Parathyroid adenoma (tissue), 2 donors: ENCODE measurements around the gene PTGDS.

Experiments used
- H2AFZ ChIP-seq: fragments of 300-600 bp; sonication (generic); one replicate; pipeline ENCODE4 v1.7.0; 2017; ENCODE audit warnings: antibody characterized with exemption, mild to moderate bottlenecking
- H3K27ac ChIP-seq: fragments of 300-600 bp; sonication (generic); one replicate; pipeline ENCODE4 v1.7.0; 2017
- H3K27me3 ChIP-seq: fragments of 300-600 bp; sonication (generic); one replicate; pipeline ENCODE4 v1.7.0; 2017; ENCODE audit warnings: low read length; ENCODE audit not compliant: control insufficient read depth, insufficient read depth
- H3K36me3 ChIP-seq: fragments of 300-600 bp; sonication (generic); one replicate; pipeline ENCODE4 v1.7.0; 2017; ENCODE audit warnings: low read length; ENCODE audit not compliant: control insufficient read depth, insufficient read depth
- H3K4me1 ChIP-seq: fragments of 300-600 bp; sonication (generic); one replicate; pipeline ENCODE4 v1.7.0; 2017; ENCODE audit warnings: control low read depth
- H3K4me2 ChIP-seq: fragments of 300-600 bp; sonication (generic); one replicate; pipeline ENCODE4 v1.7.0; 2017; ENCODE audit warnings: low read length
- H3K4me3 ChIP-seq: fragments of 300-600 bp; sonication (generic); one replicate; pipeline ENCODE4 v1.7.0; 2017; ENCODE audit warnings: low read depth, low read length
- H3K79me2 ChIP-seq: fragments of 300-600 bp; sonication (generic); one replicate; pipeline ENCODE4 v1.7.0; 2017; ENCODE audit warnings: control low read depth
- H3K9ac ChIP-seq: fragments of 300-600 bp; sonication (generic); one replicate; pipeline ENCODE4 v1.7.0; 2017; ENCODE audit warnings: mild to moderate bottlenecking
- H3K9me3 ChIP-seq: fragments of 300-600 bp; sonication (generic); one replicate; pipeline ENCODE4 v1.7.0; 2017; ENCODE audit warnings: low read length; ENCODE audit not compliant: control insufficient read depth
- TF ChIP-seq, protein P1 (sequence below): fragments of 300-600 bp; sonication (generic); IDR thresholded peaks from one replicate; pipeline ENCODE4 v1.7.0; 2017; ENCODE audit warnings: antibody characterized with exemption, mild to moderate bottlenecking
- donor health status: primary hyperparathyroidism.

Gene PTGDS

DNA sequence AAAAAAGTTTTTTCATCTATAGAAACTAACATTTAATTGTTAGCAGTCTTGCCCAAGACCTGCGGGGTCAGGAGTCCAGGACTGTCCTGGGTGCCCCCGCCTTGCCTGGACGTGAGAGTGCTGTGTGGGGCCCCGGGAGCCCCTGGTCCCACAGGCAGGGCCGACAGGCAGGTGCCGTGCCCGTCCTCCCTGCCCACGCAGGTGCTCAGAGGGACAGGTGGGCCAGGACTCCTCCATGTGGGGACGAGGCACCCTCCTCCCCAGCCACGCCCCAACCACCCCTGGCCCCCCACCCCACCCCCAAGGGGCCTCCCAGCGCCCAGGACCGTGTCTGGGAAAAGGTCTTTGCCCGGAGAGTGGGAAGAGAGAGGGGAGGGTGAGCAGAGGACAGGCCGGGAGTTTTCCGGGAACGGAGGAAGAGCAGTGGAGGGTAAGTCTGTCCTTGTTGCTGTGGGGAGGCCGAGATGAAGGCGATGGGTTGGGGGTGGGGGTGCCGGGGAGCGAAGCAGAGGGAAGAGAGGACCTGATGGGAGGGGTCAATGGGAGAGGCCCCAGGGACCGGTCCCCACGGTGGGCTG lies 28.0 kb upstream of the PTGDS start:
- peak overlapping the region; percentile 77 for H3K4me3 ChIP-seq
- H3K27ac ChIP-seq: peak overlapping the region; percentile 97
- H2AFZ ChIP-seq: peak overlapping the region; percentile 87
- H3K4me1 ChIP-seq: no peaks in the 10 kb centered on the region
- H3K27me3 ChIP-seq: no peaks in the 10 kb centered on the region
- TF ChIP-seq, protein P1, sequence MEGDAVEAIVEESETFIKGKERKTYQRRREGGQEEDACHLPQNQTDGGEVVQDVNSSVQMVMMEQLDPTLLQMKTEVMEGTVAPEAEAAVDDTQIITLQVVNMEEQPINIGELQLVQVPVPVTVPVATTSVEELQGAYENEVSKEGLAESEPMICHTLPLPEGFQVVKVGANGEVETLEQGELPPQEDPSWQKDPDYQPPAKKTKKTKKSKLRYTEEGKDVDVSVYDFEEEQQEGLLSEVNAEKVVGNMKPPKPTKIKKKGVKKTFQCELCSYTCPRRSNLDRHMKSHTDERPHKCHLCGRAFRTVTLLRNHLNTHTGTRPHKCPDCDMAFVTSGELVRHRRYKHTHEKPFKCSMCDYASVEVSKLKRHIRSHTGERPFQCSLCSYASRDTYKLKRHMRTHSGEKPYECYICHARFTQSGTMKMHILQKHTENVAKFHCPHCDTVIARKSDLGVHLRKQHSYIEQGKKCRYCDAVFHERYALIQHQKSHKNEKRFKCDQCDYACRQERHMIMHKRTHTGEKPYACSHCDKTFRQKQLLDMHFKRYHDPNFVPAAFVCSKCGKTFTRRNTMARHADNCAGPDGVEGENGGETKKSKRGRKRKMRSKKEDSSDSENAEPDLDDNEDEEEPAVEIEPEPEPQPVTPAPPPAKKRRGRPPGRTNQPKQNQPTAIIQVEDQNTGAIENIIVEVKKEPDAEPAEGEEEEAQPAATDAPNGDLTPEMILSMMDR: no peak
- H3K9me3 ChIP-seq: no peaks in the 10 kb centered on the region
- H3K4me2 ChIP-seq: peak overlapping the region; percentile 99
- no peaks in the 10 kb centered on the region for H3K36me3 ChIP-seq
- peak overlapping the region; percentile 19 for H3K9ac ChIP-seq
- no peaks in the 10 kb centered on the region for H3K79me2 ChIP-seq

DNA sequence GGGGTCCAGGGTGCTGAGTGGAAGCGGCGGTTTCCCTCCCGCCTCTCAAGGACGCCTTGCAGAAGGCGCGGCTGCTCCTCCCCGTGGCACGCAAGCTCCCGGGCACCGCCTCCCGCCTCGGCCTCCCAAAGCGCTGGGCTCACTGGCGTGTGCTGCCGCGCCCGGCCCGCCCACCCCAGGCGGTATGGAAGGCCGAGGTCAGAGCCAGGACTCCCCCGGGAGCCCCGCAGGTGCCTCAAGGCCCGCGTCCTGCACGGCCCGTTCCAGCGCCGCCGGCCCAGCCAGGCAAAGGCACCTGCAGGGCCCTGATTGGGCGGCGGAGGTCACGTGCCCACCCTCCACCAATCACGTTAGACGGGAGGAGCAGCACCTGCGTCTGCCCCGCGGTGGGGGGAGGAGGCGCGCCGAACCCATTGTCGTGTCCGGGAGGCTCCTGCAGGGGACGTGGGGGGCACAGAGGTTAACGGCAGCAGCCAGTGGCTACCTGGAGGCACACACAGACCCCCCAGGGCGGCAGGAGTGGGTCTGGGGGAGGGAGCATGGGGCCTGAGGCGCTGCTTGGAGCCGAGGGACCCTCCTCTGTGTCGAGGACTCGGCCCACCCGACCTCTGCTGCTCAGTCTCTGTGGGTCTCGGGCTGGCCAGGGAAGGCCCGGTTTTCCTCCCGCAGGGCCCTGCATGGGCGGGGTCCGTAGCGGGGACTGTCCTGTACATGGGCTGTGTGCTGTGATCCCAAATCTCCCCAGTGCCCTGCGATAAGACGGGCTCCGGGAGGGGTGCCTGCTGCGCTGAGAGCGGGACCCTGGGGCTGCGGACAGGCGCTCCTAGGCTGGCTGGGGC lies 27.3 kb upstream of the PTGDS start:
- no peaks in the 10 kb centered on the region for H3K27me3 ChIP-seq
- H3K4me2 ChIP-seq: peak overlapping the region; percentile 99
- no peaks in the 10 kb centered on the region for H3K79me2 ChIP-seq
- H3K27ac ChIP-seq: peak overlapping the region; percentile 97
- H3K36me3 ChIP-seq: no peaks in the 10 kb centered on the region
- peak overlapping the region; percentile 77 for H3K4me3 ChIP-seq
- H3K9me3 ChIP-seq: no peaks in the 10 kb centered on the region
- H3K9ac ChIP-seq: no peak overlapping the region
- no peaks in the 10 kb centered on the region for H3K4me1 ChIP-seq
- TF ChIP-seq, protein P1: no peak
- peak overlapping the region; percentile 87 for H2AFZ ChIP-seq

DNA sequence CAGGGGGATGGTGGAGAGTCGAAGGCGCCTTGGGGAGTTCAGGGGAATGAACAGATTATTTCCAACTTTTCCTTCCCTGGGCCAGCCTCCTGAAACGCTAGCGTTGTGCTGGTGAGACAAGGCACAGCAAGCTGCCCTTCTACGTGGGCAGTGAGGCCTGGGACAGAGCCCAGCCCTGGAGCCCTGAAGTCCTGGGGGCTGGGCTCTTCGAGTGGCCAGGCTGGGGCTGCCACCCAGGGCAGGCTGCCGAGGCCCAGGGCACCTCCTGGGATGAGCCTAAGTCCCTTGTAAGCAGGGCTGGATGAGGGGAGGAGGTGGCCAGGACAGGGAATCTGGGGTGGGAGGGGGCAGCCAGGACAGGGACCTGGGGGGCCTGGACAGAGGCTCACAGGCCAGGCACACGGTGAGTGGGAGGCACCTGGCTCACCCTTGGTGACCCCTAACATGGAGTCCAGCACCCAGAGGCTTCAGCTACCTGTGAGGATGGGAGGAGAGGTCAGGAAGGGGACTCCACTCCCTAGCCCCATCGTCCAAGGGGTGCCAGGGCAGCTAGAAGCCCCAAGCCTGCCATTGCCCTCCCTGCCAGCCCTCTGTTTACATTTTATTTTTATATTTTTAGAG lies 26.5 kb upstream of the PTGDS start:
- peak overlapping the region; percentile 87 for H2AFZ ChIP-seq
- no peaks in the 10 kb centered on the region for H3K36me3 ChIP-seq
- TF ChIP-seq, protein P1: no peak
- H3K4me3 ChIP-seq: peak overlapping the region; percentile 77
- no peak overlapping the region for H3K9ac ChIP-seq
- H3K79me2 ChIP-seq: no peaks in the 10 kb centered on the region
- peak overlapping the region; percentile 99 for H3K4me2 ChIP-seq
- H3K4me1 ChIP-seq: no peaks in the 10 kb centered on the region
- no peaks in the 10 kb centered on the region for H3K9me3 ChIP-seq
- H3K27ac ChIP-seq: peak overlapping the region; percentile 97
- H3K27me3 ChIP-seq: no peaks in the 10 kb centered on the region

DNA sequence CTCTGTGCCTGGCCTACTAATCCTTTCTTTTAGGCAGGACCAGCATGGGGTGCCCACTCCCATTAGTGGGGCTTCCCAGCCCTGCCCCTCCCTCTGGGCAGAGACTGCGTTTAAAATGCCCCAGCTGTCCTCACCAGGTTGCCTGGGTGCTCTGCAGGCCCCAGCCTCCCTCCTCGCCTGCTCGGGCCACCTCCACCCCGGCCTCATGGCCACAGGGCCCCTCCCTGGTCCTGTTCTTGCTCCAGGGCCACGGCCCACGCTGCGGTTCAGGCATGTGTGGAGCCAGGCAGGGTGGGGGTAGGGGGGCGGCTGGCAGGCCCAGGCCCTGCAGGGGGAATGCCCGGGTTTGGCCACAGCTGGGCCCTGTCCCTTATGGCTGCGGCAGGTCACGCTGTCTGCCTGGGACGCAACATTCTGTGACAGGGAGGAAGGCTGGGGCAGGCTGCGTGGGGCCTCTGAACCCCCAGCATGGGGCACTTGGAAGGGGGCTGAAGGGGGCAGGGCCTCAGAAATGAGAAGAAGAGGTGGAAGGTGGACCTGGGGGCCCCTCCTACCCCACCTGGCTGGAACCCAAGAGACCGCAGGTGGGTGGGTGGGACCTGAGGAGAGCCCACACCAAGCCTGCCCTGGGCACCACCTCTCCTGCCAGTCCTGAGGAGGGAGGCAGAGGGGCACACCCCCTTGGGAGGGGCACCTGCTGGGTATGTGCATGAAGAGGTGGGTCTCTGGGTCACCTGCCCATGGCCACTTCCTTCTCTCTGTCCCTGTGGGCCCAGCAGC lies 25.6 kb upstream of the PTGDS start, which contains the start of gene LCN12:
TSS of gene LCN12 (plus strand) at position 733 of the 780 bp plus-strand sequence. CDS start 55 bp downstream, outside the sequence.
- H3K36me3 ChIP-seq: no peaks in the 10 kb centered on the region
- no peak within 1 kb of the TSS for H2AFZ ChIP-seq
- H3K27ac ChIP-seq: peak within 1 kb of the TSS; percentile 97
- H3K4me2 ChIP-seq: no peak within 1 kb of the TSS
- H3K4me1 ChIP-seq: no peaks in the 10 kb centered on the region
- TF ChIP-seq, protein P1: no peak
- no peaks in the 10 kb centered on the region for H3K79me2 ChIP-seq
- no peaks in the 10 kb centered on the region for H3K9me3 ChIP-seq
- H3K9ac ChIP-seq: no peak within 1 kb of the TSS
- no peak within 1 kb of the TSS for H3K4me3 ChIP-seq
- no peaks in the 10 kb centered on the region for H3K27me3 ChIP-seq
